ENCODE measurements around the gene PIK3AP1. TPM values are rescaled to one million over a fixed set of nuclear protein-coding genes. Genes with fewer than 3 reads are reported as not detected.

The PIK3AP1 gene
- total and polyA plus RNA-seq, 2 of the 8 experiments (the other 6 are each of a cell fraction or from before 2014, with no cell fraction given), result 1.9 to 4.5 TPM

- ChIA-PET CTCF (ENCODE audit: partially characterized antibody) (interaction anchor here (0.9 to 3.4 kb wide), 4 partner anchors 12 to 376 kb away, joined by 3 to 18 read pairs (median 3); no protein-coding TSS in a partner anchor), POLR2A (ENCODE audit: partially characterized antibody) (no interaction called here)
- H3K23ac ChIP-seq (ENCODE audit: insufficient read length), result no peak overlapping the region
- WGBS, 2 experiments (ENCODE audit: extremely low coverage in 1 of 2, insufficient coverage in 1 of 2, insufficient read length in 1 of 2, insufficient replicate concordance in 2 of 2, low coverage in 1 of 2, low lambda C conversion rate in 2 of 2, missing lambda C conversion rate in 1 of 2), result 82% methylated on average over 1 of the region's 1 CpG; no CpG with 5 or more reads in 1 of the 2 experiments
- H4K20me1 ChIP-seq (replicated peaks in 1 of 2; ENCODE audit: control insufficient read depth in 1 of 2, insufficient read depth in 2 of 2, low read length in 2 of 2), result no peaks in the 10 kb centered on the region
- H2AK5ac ChIP-seq (ENCODE audit: low read depth, low read length), result no peak overlapping the region
- no peak overlapping the region for H3K9ac ChIP-seq (replicated peaks in 1 of 4; ENCODE audit: extremely low read depth in 1 of 4, low read depth in 3 of 4, low read length in 3 of 4)
- peaks cover 0 to 6% (median 3%) of the 10 kb centered on the region in 4 experiments; a peak in 5 of 7 replicates for H3K4me1 ChIP-seq (replicated peaks in 1 of 4; ENCODE audit: control insufficient read depth in 3 of 4, insufficient read depth in 4 of 4, low read length in 3 of 4)
- H3K27me3 ChIP-seq (replicated peaks in 1 of 4; ENCODE audit: control insufficient read depth in 3 of 4, extremely low read depth in 1 of 4, insufficient read depth in 3 of 4, low read length in 3 of 4), result peaks cover 0 to 8% (median 2%) of the 10 kb centered on the region in 4 experiments; a peak in 3 of 7 replicates
- no peak overlapping the region for H3K27ac ChIP-seq (ENCODE audit: low read depth, low read length)
- H4K5ac ChIP-seq (ENCODE audit: insufficient read length, low read depth, low read length), result no peak overlapping the region
- H2BK12ac ChIP-seq (ENCODE audit: low read depth, low read length), result no peak overlapping the region
- peaks cover 7% of the 10 kb centered on the region; the same call in 1 of the 2 replicates for H3K23me2 ChIP-seq (ENCODE audit: low read depth, low read length)
- no peak overlapping the region for H3K4me3 ChIP-seq (ENCODE audit: extremely low read depth in 1 of 4, insufficient read depth in 2 of 4, low read depth in 3 of 4, low read length in 4 of 4)
- H4K91ac ChIP-seq (replicated peaks; ENCODE audit: insufficient read length, low read length), result no peak overlapping the region
- no peaks in the 10 kb centered on the region for H3K79me1 ChIP-seq (ENCODE audit: low read depth, low read length)
- H3K14ac ChIP-seq (ENCODE audit: insufficient read length), result no peak overlapping the region
- DNase-seq (ENCODE audit: low read depth in 1 of 2, low spot score in 2 of 2) (no peak), FAIRE-seq (no peak)
- no peak overlapping the region for H2BK20ac ChIP-seq (ENCODE audit: low read length)
- no peaks in the 10 kb centered on the region for H3K9me3 ChIP-seq (ENCODE audit: insufficient read depth in 2 of 2, low read depth in 1 of 2, low read length in 1 of 2)
- no peak overlapping the region for H2AFZ ChIP-seq (ENCODE audit: low read length)
- no peak overlapping the region for H3K56ac ChIP-seq (replicated peaks; ENCODE audit: insufficient read length, low read depth, low read length)
- no peak overlapping the region for H3K18ac ChIP-seq (ENCODE audit: extremely low read depth, low read length)
- H3K79me2 ChIP-seq (ENCODE audit: control insufficient read depth in 1 of 2, insufficient read depth in 2 of 2, low read length in 2 of 2), result no peaks in the 10 kb centered on the region
- H3K4ac ChIP-seq (replicated peaks; ENCODE audit: insufficient read length, low read depth, low read length), result no peak overlapping the region
- no peak for TF ChIP-seq ATF2 (IDR thresholded peaks at IDR 0.05; ENCODE audit: low read length)
- no peak for TF ChIP-seq SIRT6 (IDR thresholded peaks at IDR 0.05; ENCODE audit: low read length)
- TF ChIP-seq RAD21 (IDR thresholded peaks at IDR 0.05 in 1 of 2, conservative IDR thresholded peaks at IDR 0.05 in 1 of 2; ENCODE audit: low read depth in 2 of 2, low read length in 2 of 2), result no peak
- TF ChIP-seq TAF7 (optimal IDR thresholded peaks at IDR 0.05; ENCODE audit: borderline replicate concordance, low read depth, low read length), result no peak
- H3K36me3 ChIP-seq (ENCODE audit: control insufficient read depth in 2 of 4, insufficient read depth in 4 of 4, low read length in 3 of 4), result no peaks in the 10 kb centered on the region
- no peak overlapping the region for H2BK5ac ChIP-seq (ENCODE audit: low read depth, low read length)
- H3K4me2 ChIP-seq (ENCODE audit: insufficient read depth in 1 of 2, low read depth in 2 of 2, low read length in 2 of 2), result no peak overlapping the region
- no peak overlapping the region for H2BK120ac ChIP-seq (replicated peaks; ENCODE audit: low read depth, low read length)
- no peak overlapping the region for H2BK15ac ChIP-seq (ENCODE audit: low read length)
- no peak overlapping the region for H4K8ac ChIP-seq (ENCODE audit: extremely low read depth, insufficient read depth, low read length)
Measured at GRCh38 chr10:96716390-96716789, 3.9 kb downstream of the PIK3AP1 start.

Measured in H1 (cell line).